SK-N-SH (cell line): ENCODE measurements around the gene BMPR1A. TPM values are rescaled to one million over a fixed set of nuclear protein-coding genes. Genes with fewer than 3 reads are reported as not detected.
"Not testable (repeated sequence)": the region's sequence is repeated elsewhere in the genome, so short reads cannot be mapped to it uniquely, and the experiment has no call there.

Experiments
- CTCF ChIA-PET: fragments of 300-600, 350-600 bp; formaldehyde crosslinking; extraction: SDS; loops from one replicate; lab custom pipeline; 2021; lab: Yijun Ruan, JAX
- POLR2A ChIA-PET: fragments of 350-600 bp; sonication (Branson Sonifier 250); formaldehyde crosslinking; extraction: SDS; loops from one replicate; lab custom pipeline; 2020; ENCODE audit warnings: antibody characterized with exemption, inconsistent platforms; lab: Yijun Ruan, JAX
- DNase-seq: peaks from one replicate; pipeline ENCODE4 v3.0.0; 2012
- H2AFZ ChIP-seq: fragments of 200-600 bp; sonication (generic); 2 replicates; pipeline ENCODE4 v1.8.1; 2016; ENCODE audit warnings: antibody characterized with exemption, mild to moderate bottlenecking, low read depth
- H3F3A ChIP-seq: fragments of 200-600 bp; sonication (generic); replicated peaks from 2 replicates; pipeline ENCODE3; 2016; ENCODE audit warnings: antibody characterized with exemption, mild to moderate bottlenecking; ENCODE audit not compliant: insufficient read depth
- H3K27ac ChIP-seq, 2 experiments: fragments of 200-500 bp in 1 of 2; fragments of 200-600 bp in 1 of 2; sonication (Bioruptor generic) in 1 of 2; sonication (generic), shearing (Covaris generic) in 1 of 2; 2 replicates each; pipeline versions ENCODE4 v1.5.1 to v1.6.1; 2014 to 2016; ENCODE audit warnings: low read depth in 2 of 2, inconsistent platforms in 1 of 2, low read length in 1 of 2, mild to moderate bottlenecking in 1 of 2, mixed read lengths in 1 of 2
- H3K27me3 ChIP-seq: fragments of 200-600 bp; sonication (generic), shearing (Covaris generic); 2 replicates; pipeline ENCODE4 v1.6.1; 2016; ENCODE audit warnings: mixed run types; ENCODE audit not compliant: insufficient read depth
- H3K36me3 ChIP-seq, 2 experiments: fragments of 200-500 bp in 1 of 2; fragments of 200-600 bp in 1 of 2; sonication (Bioruptor generic) in 1 of 2; sonication (generic) in 1 of 2; replicated peaks in 1 of 2; 2 replicates each; pipeline versions ENCODE3 to v1.5.1; 2014 to 2016; ENCODE audit warnings: low read length in 1 of 2, mild to moderate bottlenecking in 1 of 2; ENCODE audit not compliant: insufficient read depth in 2 of 2, control insufficient read depth in 1 of 2
- H3K4me1 ChIP-seq, 2 experiments: fragments of 200-500 bp in 1 of 2; fragments of 200-600 bp in 1 of 2; sonication (Bioruptor generic) in 1 of 2; sonication (generic), shearing (Covaris generic) in 1 of 2; 2 replicates each; pipeline versions ENCODE4 v1.5.1 to v1.6.1; 2014 to 2016; ENCODE audit warnings: low read depth in 1 of 2, low read length in 1 of 2, mixed run types in 1 of 2; ENCODE audit not compliant: insufficient read depth in 2 of 2, control insufficient read depth in 1 of 2
- H3K4me2 ChIP-seq: fragments of 200-600 bp; sonication (generic), shearing (Covaris generic); 2 replicates; pipeline ENCODE4 v1.6.1; 2017; ENCODE audit warnings: mixed run types
- H3K4me3 ChIP-seq, 2 experiments: fragments of 200-500 bp in 1 of 2; fragments of 200-600 bp in 1 of 2; sonication (Bioruptor generic) in 1 of 2; sonication (generic), shearing (Covaris generic) in 1 of 2; 2 replicates each; pipeline versions ENCODE4 v1.5.1 to v1.8.1; 2014 to 2016; ENCODE audit warnings: low read depth in 2 of 2, inconsistent platforms in 1 of 2, low read length in 1 of 2, mild to moderate bottlenecking in 1 of 2, mixed read lengths in 1 of 2, moderate library complexity in 1 of 2
- H3K79me2 ChIP-seq: fragments of 200-600 bp; sonication (generic); 2 replicates; pipeline ENCODE4 v1.8.1; 2017; ENCODE audit warnings: mild to moderate bottlenecking; ENCODE audit not compliant: insufficient read depth
- H3K9ac ChIP-seq: fragments of 200-600 bp; sonication (generic); 2 replicates; pipeline ENCODE4 v1.6.1; 2017; ENCODE audit warnings: mixed run types
- H3K9me2 ChIP-seq: fragments of 200-600 bp; sonication (generic); 2 replicates; pipeline ENCODE4 v1.6.1; 2017; ENCODE audit warnings: mixed run types
- H3K9me3 ChIP-seq: fragments of 200-600 bp; sonication (generic); 2 replicates; pipeline ENCODE4 v1.6.1; 2017; ENCODE audit warnings: mixed run types, mild to moderate bottlenecking, moderate library complexity
- H4K20me1 ChIP-seq: fragments of 200-600 bp; sonication (generic); 2 replicates; pipeline ENCODE4 v1.6.1; 2017; ENCODE audit warnings: mild to moderate bottlenecking, mixed run types; ENCODE audit not compliant: insufficient read depth
- CHD2 ChIP-seq: fragments of 150-350 bp; IDR thresholded peaks from 2 replicates; pipeline ENCODE4 v1.6.1; 2018; ENCODE audit warnings: low read length; ENCODE audit not compliant: partially characterized antibody
- CTCF ChIP-seq: fragments of 200-600 bp; sonication (generic); IDR thresholded peaks from 2 replicates; pipeline ENCODE4 v1.6.1; 2017; ENCODE audit warnings: antibody characterized with exemption, mild to moderate bottlenecking, moderate library complexity
- EP300 ChIP-seq, 2 experiments: IDR thresholded peaks; 2 replicates each; pipeline versions ENCODE4 v1.4.0 to v1.6.1; 2012; ENCODE audit warnings: borderline replicate concordance in 1 of 2, low read depth in 1 of 2, low read length in 1 of 2
- GATA2 ChIP-seq: sonication (generic); formaldehyde crosslinking; IDR thresholded peaks from 2 replicates; pipeline ENCODE4 v1.5.0; 2020; ENCODE audit warnings: mild to moderate bottlenecking, missing genetic modification reagents
- IRF3 ChIP-seq: fragments of 150-350 bp; IDR thresholded peaks from 2 replicates; pipeline ENCODE4 v1.6.1; 2016; ENCODE audit warnings: mild to moderate bottlenecking, low read depth, low read length
- JUND ChIP-seq: IDR thresholded peaks from 2 replicates; pipeline ENCODE4 v1.4.0; 2012
- MEF2A ChIP-seq: IDR thresholded peaks from 2 replicates; pipeline ENCODE4 v1.4.0; 2012; ENCODE audit warnings: low read depth, borderline replicate concordance
- MXI1 ChIP-seq: IDR thresholded peaks from 2 replicates; pipeline ENCODE4 v1.6.1; 2012; ENCODE audit warnings: mild to moderate bottlenecking, low read depth, low read length, improper control_type of control experiment
- NRF1 ChIP-seq: IDR thresholded peaks from 2 replicates; pipeline ENCODE4 v1.6.1; 2012; ENCODE audit warnings: low read depth, mild to moderate bottlenecking, low read length
- RAD21 ChIP-seq: IDR thresholded peaks from 2 replicates; pipeline ENCODE4 v1.6.1; 2012; ENCODE audit warnings: mild to moderate bottlenecking, low read length
- RCOR1 ChIP-seq: fragments of 150-350 bp; IDR thresholded peaks from 2 replicates; pipeline ENCODE4 v1.6.1; 2017; ENCODE audit warnings: antibody characterized with exemption, low read length
- SMC3 ChIP-seq: IDR thresholded peaks from 2 replicates; pipeline ENCODE4 v1.6.1; 2012; ENCODE audit warnings: low read depth, low read length, improper control_type of control experiment
- TCF12 ChIP-seq: IDR thresholded peaks from 2 replicates; pipeline ENCODE4 v1.4.0; 2012
- USF1 ChIP-seq: IDR thresholded peaks from 2 replicates; pipeline ENCODE4 v1.4.0; 2012; ENCODE audit warnings: low read depth, borderline replicate concordance
- USF2 ChIP-seq: fragments of 150-350 bp; IDR thresholded peaks from 2 replicates; pipeline ENCODE4 v1.6.1; 2017; ENCODE audit warnings: antibody characterized with exemption, low read length, low read depth, borderline replicate concordance
- WGBS: methylation state at CpG from one replicate; pipeline ENCODE4 v1.1.6; 2017; ENCODE audit warnings: low lambda C conversion rate; 5-methylcytosine and 5-hydroxymethylcytosine counted together
- polyA plus RNA-seq, 3 experiments: library from polyadenylated mRNA; depleted of rRNA; stranded (reverse); fragments of >200 nt; gene quantifications; 2 replicates each; pipeline ENCODE4 v1.2.3, GENCODE V29; 2012

The BMPR1A gene
- polyA plus RNA-seq, 1 of the 3 experiments (the other 2 are of a cell fraction), result 12.7 TPM

- H2AFZ ChIP-seq, H3F3A ChIP-seq, H3K27ac ChIP-seq, H3K4me1 ChIP-seq, H3K36me3 ChIP-seq, H3K9me3 ChIP-seq, POLR2A ChIA-PET, H3K9me2 ChIP-seq, H3K79me2 ChIP-seq, H4K20me1 ChIP-seq, H3K4me2 ChIP-seq, H3K9ac ChIP-seq, DNase-seq, H3K4me3 ChIP-seq, H3K27me3 ChIP-seq: not testable (repeated sequence)
- CTCF ChIA-PET, result interaction anchor here (1.7 kb wide), 1 partner anchor 14 kb away, joined by 3 read pairs; no protein-coding TSS in a partner anchor
- WGBS, result 62% methylated on average over 10 of the region's 10 CpGs
Measured at GRCh38 chr10:86952697-86953096, 196.3 kb downstream of the BMPR1A start.

- Histone ChIP-seq H4K20me1 (no peaks in the 10 kb centered on the region), H3K36me3 (no peaks in the 10 kb centered on the region), H3K79me2 (no peaks in the 10 kb centered on the region), H3K27me3 (no peaks in the 10 kb centered on the region), H3K9me2 (no peaks in the 10 kb centered on the region), H3K9ac (no peak overlapping the region), H3K27ac (no peak overlapping the region), H3K9me3 (no peaks in the 10 kb centered on the region), H3K4me2 (no peak overlapping the region), H3K4me1 (peaks cover 3 to 6% of the 10 kb centered on the region in 2 experiments; a peak in 2 of 4 replicates), H2AFZ (no peak overlapping the region), H3K4me3 (no peak overlapping the region), H3F3A (no peaks in the 10 kb centered on the region)
- no peak for TF ChIP-seq SMC3
- no peak for TF ChIP-seq EP300 (IDR thresholded peaks at IDR 0.05; ENCODE audit: borderline replicate concordance in 1 of 2, low read depth in 1 of 2, low read length in 1 of 2)
- TF ChIP-seq GATA2 (CRISPR knock-in tag), result no peak
- TF ChIP-seq USF1, result no peak
- no peak for TF ChIP-seq RAD21
- no peak for TF ChIP-seq MEF2A
- TF ChIP-seq TCF12, result no peak
- no peak for TF ChIP-seq MXI1
- TF ChIP-seq CHD2, result no peak
- TF ChIP-seq JUND, result no peak
- no peak for TF ChIP-seq USF2
- no peak for TF ChIP-seq RCOR1
- no peak for TF ChIP-seq CTCF
- no peak for TF ChIP-seq IRF3
- no peak for TF ChIP-seq NRF1
- POLR2A ChIA-PET, result no interaction called here
- WGBS, result 82% methylated on average over 9 of the region's 15 CpGs
- CTCF ChIA-PET, result interaction anchor here (1.2 to 2.6 kb wide), 4 partner anchors 8 to 15 kb away, joined by 3 to 9 read pairs (median 4); no protein-coding TSS in a partner anchor
- DNase-seq, result no peak
Measured at GRCh38 chr10:86953747-86954680, 197.6 kb downstream of the BMPR1A start.
